Suprapubic skin (tissue), 4 donors: ENCODE data around the gene SVEP1. TPM values are rescaled to one million over a fixed set of nuclear protein-coding genes. Genes with fewer than 3 reads are reported as not detected.
"Not testable (repeated sequence)": the region's sequence is repeated elsewhere in the genome, so short reads cannot be mapped to it uniquely, and the experiment has no call there.

Experiments
- DNase-seq, 2 donors: peaks; one replicate each; pipeline ENCODE4 v3.0.0-alpha.2; 2019; ENCODE audit warnings: low spot score in 2 of 2
- H3K27ac ChIP-seq: fragments of 200-600 bp; sonication (generic); one replicate; pipeline ENCODE4 v1.5.1; 2019
- H3K27me3 ChIP-seq: fragments of 200-600 bp; sonication (generic); one replicate; pipeline ENCODE4 v1.5.1; 2019
- H3K36me3 ChIP-seq: fragments of 200-600 bp; sonication (generic); one replicate; pipeline ENCODE4 v1.5.1; 2019
- H3K4me1 ChIP-seq: fragments of 200-600 bp; sonication (generic); one replicate; pipeline ENCODE4 v1.5.1; 2019
- H3K4me3 ChIP-seq: fragments of 200-600 bp; sonication (generic); one replicate; pipeline ENCODE4 v1.5.1; 2019; ENCODE audit warnings: mild to moderate bottlenecking
- H3K9me3 ChIP-seq: fragments of 200-600 bp; sonication (generic); one replicate; pipeline ENCODE4 v1.5.1; 2019
- EP300 ChIP-seq: sonication (generic); formaldehyde crosslinking; IDR thresholded peaks from one replicate; pipeline ENCODE4 v1.6.1; 2017; ENCODE audit warnings: antibody characterized with exemption
- POLR2A ChIP-seq, 2 donors: fragments of 450-650 bp; IDR thresholded peaks; one replicate each; pipeline ENCODE4 v1.6.1; 2017; ENCODE audit warnings: antibody characterized with exemption in 2 of 2, mild to moderate bottlenecking in 2 of 2, moderate library complexity in 2 of 2
- POLR2AphosphoS5 ChIP-seq, 3 donors: sonication (generic); formaldehyde crosslinking; IDR thresholded peaks; one replicate each; pipeline ENCODE4 v1.6.1; 2017; ENCODE audit warnings: antibody characterized with exemption in 3 of 3
- WGBS: methylation state at CpG from one replicate; pipeline ENCODE4 v1.1.5; 2018; 5-methylcytosine and 5-hydroxymethylcytosine counted together
- total RNA-seq, 4 donors: library from RNA; depleted of rRNA; stranded (reverse); fragments of >200 nt; gene quantifications; one replicate each; pipeline ENCODE4 v1.1.0, GENCODE V29; 2016
- TF ChIP-seq, protein P1 (sequence below), 2 donors: fragments of 200-600 bp in 1 of 2; fragments of 450-650 bp in 1 of 2; sonication (generic) in 1 of 2; IDR thresholded peaks; one replicate each; pipeline ENCODE4 v1.5.1; 2016 to 2019; ENCODE audit warnings: antibody characterized with exemption in 2 of 2, mild to moderate bottlenecking in 1 of 2, moderate library complexity in 1 of 2

Gene SVEP1
- total RNA-seq, 4 donors from 2014 or later: 5.8 to 15.6 (median 11.2) TPM

DNA sequence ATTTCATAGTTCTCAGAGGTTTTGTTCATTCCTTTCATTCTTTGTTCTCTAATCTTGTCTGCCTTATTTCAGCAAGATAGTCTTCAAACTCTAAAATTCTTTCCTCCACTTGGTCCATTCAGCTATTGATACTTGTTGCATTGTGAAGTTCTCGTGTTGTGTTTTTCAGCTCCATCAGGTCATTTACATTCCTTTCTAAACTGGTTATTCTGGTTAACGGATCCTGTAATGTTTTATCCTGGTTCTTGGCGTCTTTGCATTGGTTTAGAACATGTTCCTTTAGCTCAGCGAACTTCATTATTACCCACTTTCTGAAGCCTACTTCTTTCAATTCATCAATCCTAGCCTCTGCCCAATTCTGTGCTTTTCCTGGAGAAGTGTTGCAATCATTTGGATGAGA lies 196.8 kb downstream of the SVEP1 start:
- no peaks in the 10 kb centered on the region for H3K27me3 ChIP-seq
- no peaks in the 10 kb centered on the region for H3K4me1 ChIP-seq
- peaks cover 5% of the 10 kb centered on the region for H3K36me3 ChIP-seq
- no peak for DNase-seq
- 71% methylated on average over 4 of the region's 4 CpGs for WGBS
- no peak for TF ChIP-seq POLR2AphosphoS5 (IDR thresholded peaks at IDR 0.05)
- TF ChIP-seq EP300: no peak
- TF ChIP-seq, protein P1, sequence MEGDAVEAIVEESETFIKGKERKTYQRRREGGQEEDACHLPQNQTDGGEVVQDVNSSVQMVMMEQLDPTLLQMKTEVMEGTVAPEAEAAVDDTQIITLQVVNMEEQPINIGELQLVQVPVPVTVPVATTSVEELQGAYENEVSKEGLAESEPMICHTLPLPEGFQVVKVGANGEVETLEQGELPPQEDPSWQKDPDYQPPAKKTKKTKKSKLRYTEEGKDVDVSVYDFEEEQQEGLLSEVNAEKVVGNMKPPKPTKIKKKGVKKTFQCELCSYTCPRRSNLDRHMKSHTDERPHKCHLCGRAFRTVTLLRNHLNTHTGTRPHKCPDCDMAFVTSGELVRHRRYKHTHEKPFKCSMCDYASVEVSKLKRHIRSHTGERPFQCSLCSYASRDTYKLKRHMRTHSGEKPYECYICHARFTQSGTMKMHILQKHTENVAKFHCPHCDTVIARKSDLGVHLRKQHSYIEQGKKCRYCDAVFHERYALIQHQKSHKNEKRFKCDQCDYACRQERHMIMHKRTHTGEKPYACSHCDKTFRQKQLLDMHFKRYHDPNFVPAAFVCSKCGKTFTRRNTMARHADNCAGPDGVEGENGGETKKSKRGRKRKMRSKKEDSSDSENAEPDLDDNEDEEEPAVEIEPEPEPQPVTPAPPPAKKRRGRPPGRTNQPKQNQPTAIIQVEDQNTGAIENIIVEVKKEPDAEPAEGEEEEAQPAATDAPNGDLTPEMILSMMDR (IDR thresholded peaks at IDR 0.05): no peak
- TF ChIP-seq POLR2A (IDR thresholded peaks at IDR 0.05): no peak
- H3K9me3 ChIP-seq: no peaks in the 10 kb centered on the region
- no peak overlapping the region for H3K4me3 ChIP-seq
- no peak overlapping the region for H3K27ac ChIP-seq

DNA sequence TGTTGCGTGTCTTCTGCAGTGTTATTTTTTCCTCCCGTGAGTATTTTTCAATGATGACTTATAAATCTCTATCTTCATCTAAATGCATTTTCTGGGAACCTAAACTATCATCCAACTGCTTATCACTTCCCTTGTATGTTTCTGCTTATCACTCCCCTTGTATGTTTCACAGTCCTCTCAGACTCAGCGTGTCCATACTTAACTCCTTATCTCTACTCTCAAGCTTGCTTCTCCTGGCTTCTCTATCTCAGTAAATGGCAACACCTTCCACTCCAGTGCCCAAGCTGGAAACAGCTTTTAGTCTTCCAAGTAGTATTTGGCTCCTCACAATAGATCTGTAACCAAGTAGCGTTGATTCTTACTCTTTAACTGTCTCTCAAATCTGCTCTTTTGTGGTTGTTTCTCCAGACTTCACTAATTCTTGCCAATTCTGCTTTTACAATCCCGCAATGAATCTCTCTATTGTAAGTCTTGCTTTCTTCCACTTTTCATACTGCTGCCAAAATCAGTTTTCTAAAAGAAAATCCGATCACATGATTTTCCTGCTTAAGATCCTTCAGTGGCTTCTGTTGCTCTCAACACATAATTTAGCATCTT lies 208.0 kb downstream of the SVEP1 start:
- DNase-seq: no peak
- H3K27me3 ChIP-seq: no peaks in the 10 kb centered on the region
- H3K9me3 ChIP-seq: no peaks in the 10 kb centered on the region
- TF ChIP-seq POLR2AphosphoS5 (IDR thresholded peaks at IDR 0.05): no peak
- TF ChIP-seq, protein P1 (IDR thresholded peaks at IDR 0.05): no peak
- TF ChIP-seq POLR2A (IDR thresholded peaks at IDR 0.05): no peak
- TF ChIP-seq EP300: no peak
- 61% methylated on average over 6 of the region's 6 CpGs for WGBS
- no peaks in the 10 kb centered on the region for H3K36me3 ChIP-seq
- no peak overlapping the region for H3K27ac ChIP-seq
- H3K4me3 ChIP-seq: no peak overlapping the region
- H3K4me1 ChIP-seq: no peaks in the 10 kb centered on the region

DNA sequence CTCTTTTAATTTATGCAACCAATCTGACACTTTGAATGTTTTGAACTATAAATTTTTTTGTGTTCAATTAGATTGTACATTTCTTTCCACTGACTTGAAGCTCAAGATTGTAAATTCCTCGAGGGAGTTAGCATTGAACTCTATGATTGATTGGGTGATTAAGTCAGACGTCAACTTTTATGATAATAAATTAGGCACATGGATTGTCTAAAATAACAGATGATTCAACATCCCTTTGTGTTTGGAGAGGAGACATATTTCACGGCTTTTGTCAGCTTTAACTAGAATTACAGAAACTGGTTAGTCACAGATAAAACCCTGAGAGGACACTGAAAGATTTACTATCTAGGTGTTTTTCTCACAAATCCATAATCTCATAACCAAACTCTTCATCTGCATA lies 209.2 kb downstream of the SVEP1 start:
- no peak for TF ChIP-seq POLR2A (IDR thresholded peaks at IDR 0.05)
- TF ChIP-seq, protein P1 (IDR thresholded peaks at IDR 0.05): no peak
- no peak for TF ChIP-seq POLR2AphosphoS5 (IDR thresholded peaks at IDR 0.05)
- TF ChIP-seq EP300: no peak

DNA sequence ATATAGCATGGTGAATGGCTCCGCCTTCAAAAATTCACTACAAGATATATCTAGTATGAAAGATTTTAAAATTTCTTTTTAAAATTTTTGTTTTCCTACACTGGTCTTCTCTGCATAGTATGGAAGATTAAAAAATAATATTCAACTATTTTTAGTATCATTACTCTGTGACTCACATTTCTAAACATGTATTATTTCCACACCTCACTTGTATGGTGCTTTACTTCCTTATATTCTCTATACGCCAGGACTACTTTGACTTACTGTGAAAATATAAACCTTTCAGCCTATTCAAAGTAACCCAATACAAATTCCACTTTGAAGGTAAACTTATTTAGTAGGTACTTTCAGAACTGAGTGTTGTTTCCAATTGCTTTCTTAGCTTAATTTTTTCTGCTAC lies 215.1 kb downstream of the SVEP1 start:
- TF ChIP-seq, protein P1 (IDR thresholded peaks at IDR 0.05): no peak
- TF ChIP-seq EP300: no peak
- no peak for TF ChIP-seq POLR2AphosphoS5 (IDR thresholded peaks at IDR 0.05)
- TF ChIP-seq POLR2A (IDR thresholded peaks at IDR 0.05): no peak
- no peak overlapping the region for H3K4me3 ChIP-seq
- H3K27ac ChIP-seq: no peak overlapping the region
- no peaks in the 10 kb centered on the region for H3K36me3 ChIP-seq
- H3K27me3 ChIP-seq: no peaks in the 10 kb centered on the region
- H3K4me1 ChIP-seq: no peaks in the 10 kb centered on the region
- no peak for DNase-seq
- 78% methylated on average over 2 of the region's 2 CpGs for WGBS
- H3K9me3 ChIP-seq: no peaks in the 10 kb centered on the region

More for the DNA sequence above, 209.2 kb downstream of the SVEP1 start:
- H3K27me3 ChIP-seq: no peaks in the 10 kb centered on the region
- H3K27ac ChIP-seq: no peak overlapping the region
- H3K36me3 ChIP-seq: no peaks in the 10 kb centered on the region
- DNase-seq: no peak
- 28% methylated on average over 3 of the region's 3 CpGs for WGBS
- H3K4me3 ChIP-seq: no peak overlapping the region
- H3K9me3 ChIP-seq: no peaks in the 10 kb centered on the region
- no peaks in the 10 kb centered on the region for H3K4me1 ChIP-seq

DNA sequence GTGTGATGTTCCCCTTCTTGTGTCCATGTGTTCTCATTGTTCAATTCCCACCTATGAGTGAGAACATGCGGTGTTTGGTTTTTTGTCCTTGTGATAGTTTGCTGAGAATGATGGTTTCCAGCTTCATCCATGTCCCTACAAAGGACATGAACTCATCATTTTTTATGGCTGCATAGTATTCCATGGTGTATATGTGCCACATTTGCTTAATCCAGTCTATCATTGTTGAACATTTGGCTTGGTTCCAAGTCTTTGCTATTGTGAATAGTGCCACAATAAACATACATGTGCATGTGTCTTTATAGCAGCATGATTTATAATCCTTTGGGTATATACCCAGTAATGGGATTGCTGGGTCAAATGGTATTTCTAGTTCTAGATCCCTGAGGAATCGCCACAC lies 220.5 kb downstream of the SVEP1 start:
- DNase-seq, H3K4me1 ChIP-seq, H3K27ac ChIP-seq, H3K36me3 ChIP-seq, H3K27me3 ChIP-seq, H3K4me3 ChIP-seq, H3K9me3 ChIP-seq: not testable (repeated sequence)
- 100% methylated on average over 1 of the region's 2 CpGs for WGBS

DNA sequence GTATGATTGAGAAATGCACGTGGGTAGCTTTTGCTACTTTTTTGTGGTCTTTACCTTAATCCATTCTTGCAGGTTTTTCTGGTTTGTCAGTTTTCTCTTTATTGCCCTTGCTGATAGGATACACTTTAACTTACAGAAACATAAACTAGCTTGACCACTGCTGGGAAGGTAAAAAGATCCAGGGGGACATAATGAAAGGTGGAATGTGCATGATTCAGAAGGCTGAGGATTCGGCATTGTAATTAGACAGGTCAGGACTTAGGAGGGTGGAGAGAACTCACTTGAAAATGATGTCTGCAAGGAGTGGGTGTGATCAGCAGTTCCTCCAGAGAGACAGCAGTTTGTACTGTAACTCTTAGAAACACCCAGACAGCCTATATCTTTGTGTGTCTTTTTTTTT lies 222.0 kb downstream of the SVEP1 start:
- no peak for DNase-seq
- Histone ChIP-seq H3K27me3 (no peaks in the 10 kb centered on the region), H3K36me3 (no peaks in the 10 kb centered on the region), H3K9me3 (no peaks in the 10 kb centered on the region), H3K4me3 (no peak overlapping the region), H3K4me1 (no peaks in the 10 kb centered on the region), H3K27ac (no peak overlapping the region)
- TF ChIP-seq POLR2A (IDR thresholded peaks at IDR 0.05) (no peak), EP300 (no peak), POLR2AphosphoS5 (IDR thresholded peaks at IDR 0.05) (no peak)
- TF ChIP-seq, protein P1 (IDR thresholded peaks at IDR 0.05): no peak
- WGBS: 56% methylated on average over 2 of the region's 2 CpGs
